Fibroblast of villous mesenchyme (primary cell): Measurements from ENCODE around the gene MGLL. TPM values are rescaled to one million over a fixed set of nuclear protein-coding genes. Genes with fewer than 3 reads are reported as not detected.
A peak's percentile ranks its signal among the peaks of the same experiment; 100 is the strongest.

Source experiments
- DNase-seq: peaks from one replicate; pipeline ENCODE4 v3.0.0-alpha.2; 2010; ENCODE audit warnings: low read depth
- H3K4me3 ChIP-seq: 2 replicates; pipeline ENCODE4 v1.5.1; 2011; ENCODE audit warnings: low read depth, mild to moderate bottlenecking, low read length
- total RNA-seq: library from RNA; depleted of rRNA; stranded (reverse); fragments of >200 nt; gene quantifications from 2 replicates; pipeline ENCODE4 v1.2.3, GENCODE V29; 2012
- TF ChIP-seq, protein P1 (sequence below): IDR thresholded peaks from 2 replicates; pipeline ENCODE4 v1.5.1; 2012; ENCODE audit warnings: low read depth, mild to moderate bottlenecking, low read length; ENCODE audit not compliant: insufficient read depth

MGLL gene
- total RNA-seq, 1 donor = 141 TPM

- DNase-seq = no peak
- H3K4me3 ChIP-seq = no peak overlapping the region
- TF ChIP-seq, protein P1, sequence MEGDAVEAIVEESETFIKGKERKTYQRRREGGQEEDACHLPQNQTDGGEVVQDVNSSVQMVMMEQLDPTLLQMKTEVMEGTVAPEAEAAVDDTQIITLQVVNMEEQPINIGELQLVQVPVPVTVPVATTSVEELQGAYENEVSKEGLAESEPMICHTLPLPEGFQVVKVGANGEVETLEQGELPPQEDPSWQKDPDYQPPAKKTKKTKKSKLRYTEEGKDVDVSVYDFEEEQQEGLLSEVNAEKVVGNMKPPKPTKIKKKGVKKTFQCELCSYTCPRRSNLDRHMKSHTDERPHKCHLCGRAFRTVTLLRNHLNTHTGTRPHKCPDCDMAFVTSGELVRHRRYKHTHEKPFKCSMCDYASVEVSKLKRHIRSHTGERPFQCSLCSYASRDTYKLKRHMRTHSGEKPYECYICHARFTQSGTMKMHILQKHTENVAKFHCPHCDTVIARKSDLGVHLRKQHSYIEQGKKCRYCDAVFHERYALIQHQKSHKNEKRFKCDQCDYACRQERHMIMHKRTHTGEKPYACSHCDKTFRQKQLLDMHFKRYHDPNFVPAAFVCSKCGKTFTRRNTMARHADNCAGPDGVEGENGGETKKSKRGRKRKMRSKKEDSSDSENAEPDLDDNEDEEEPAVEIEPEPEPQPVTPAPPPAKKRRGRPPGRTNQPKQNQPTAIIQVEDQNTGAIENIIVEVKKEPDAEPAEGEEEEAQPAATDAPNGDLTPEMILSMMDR = no peak
Observed at GRCh38 chr3:127805026-127805753, 17.1 kb downstream of the MGLL start.

GRCh38 chr3:127804141-127804540 lies 18.2 kb downstream of the MGLL start:
- TF ChIP-seq, protein P1 = no peak
- no peak for DNase-seq

DNA sequence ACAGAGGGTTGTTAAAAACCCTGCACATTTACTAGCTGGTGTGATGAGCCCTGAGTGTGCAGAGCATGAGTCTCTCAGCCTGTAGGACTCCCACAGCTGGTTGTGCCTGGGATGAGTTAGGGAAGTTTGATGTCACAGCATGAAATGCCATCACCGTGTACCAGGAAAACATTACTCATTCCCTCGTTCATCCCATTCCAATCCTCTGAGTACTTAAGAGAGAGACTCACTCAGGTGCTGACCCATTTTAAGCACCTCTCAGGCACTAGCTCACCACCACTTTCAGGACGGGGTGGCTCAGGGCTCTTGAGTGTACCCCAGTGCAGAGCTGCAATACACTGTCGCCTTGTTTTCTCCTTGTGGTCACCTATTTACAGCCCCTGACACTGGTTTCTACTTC lies 18.7 kb downstream of the MGLL start:
- no peak overlapping the region for H3K4me3 ChIP-seq
- DNase-seq = peak; percentile 88
- TF ChIP-seq, protein P1 = no peak

More at GRCh38 chr3:127804141-127804540, 18.2 kb downstream of the MGLL start:
- H3K4me3 ChIP-seq = no peak overlapping the region

- no peak for DNase-seq
- TF ChIP-seq, protein P1 = no peak
- H3K4me3 ChIP-seq = no peak overlapping the region
Observed at GRCh38 chr3:127802606-127803005, 19.7 kb downstream of the MGLL start.

DNA sequence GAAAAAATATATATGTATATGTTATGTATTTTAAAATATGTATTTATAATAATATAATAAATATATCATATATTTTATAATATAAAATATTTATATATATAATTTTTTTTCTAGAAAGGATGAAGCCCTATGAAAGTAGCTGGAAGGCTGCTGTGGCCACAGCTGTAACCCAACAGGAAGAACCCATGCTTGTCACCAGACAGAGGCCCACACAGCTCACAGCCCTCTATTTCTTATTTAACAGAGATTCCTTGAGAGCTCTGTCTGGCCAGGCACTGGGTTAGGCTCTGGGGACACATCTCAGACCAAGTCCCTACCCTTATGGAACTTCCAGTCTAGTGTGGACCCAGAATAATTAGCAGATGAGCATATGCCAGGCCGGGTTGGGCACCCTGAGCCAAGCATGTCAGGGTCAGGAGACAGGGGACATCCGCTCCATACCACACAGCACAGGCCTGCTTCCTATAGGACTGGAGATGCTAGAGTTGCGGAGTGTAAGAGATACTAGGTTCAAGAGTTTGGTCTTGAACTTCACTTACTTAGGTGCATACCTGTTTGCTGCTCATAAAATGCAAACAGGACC lies 20.5 kb downstream of the MGLL start:
- no peak overlapping the region for H3K4me3 ChIP-seq
- TF ChIP-seq, protein P1 = no peak
- no peak for DNase-seq

DNA sequence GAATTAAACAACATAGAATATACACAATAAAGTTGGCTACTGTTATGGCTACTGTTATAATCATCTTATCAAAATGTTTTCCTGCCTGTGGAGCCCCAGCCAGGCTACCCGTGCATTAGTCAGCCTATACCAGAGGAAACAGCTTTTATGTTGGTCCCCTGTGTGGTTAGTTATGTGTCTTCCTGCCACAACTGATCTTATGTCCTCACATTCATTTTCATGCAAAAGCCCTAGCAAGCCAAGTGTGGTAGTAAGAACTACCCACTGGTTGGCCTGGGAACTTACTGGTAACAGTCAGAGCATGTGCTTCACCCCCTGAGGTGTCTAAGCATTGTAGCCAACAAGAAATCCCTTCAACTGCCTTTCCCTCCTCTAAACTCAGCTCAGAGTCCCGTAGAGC lies 21.8 kb downstream of the MGLL start:
- TF ChIP-seq, protein P1 = no peak
- DNase-seq = no peak
- no peak overlapping the region for H3K4me3 ChIP-seq
